22Rv1 (cell line): ENCODE results near the gene PWWP2B.

Experiments
- ZFX ChIP-seq: fragments of 450-650 bp; IDR thresholded peaks from 2 replicates; pipeline ENCODE4 v1.6.1; 2017; ENCODE audit warnings: antibody characterized with exemption, borderline replicate concordance
- TF ChIP-seq, protein P1 (sequence below): fragments of 450-650 bp; IDR thresholded peaks from 2 replicates; pipeline ENCODE4 v1.5.1; 2017; ENCODE audit warnings: mild to moderate bottlenecking

DNA sequence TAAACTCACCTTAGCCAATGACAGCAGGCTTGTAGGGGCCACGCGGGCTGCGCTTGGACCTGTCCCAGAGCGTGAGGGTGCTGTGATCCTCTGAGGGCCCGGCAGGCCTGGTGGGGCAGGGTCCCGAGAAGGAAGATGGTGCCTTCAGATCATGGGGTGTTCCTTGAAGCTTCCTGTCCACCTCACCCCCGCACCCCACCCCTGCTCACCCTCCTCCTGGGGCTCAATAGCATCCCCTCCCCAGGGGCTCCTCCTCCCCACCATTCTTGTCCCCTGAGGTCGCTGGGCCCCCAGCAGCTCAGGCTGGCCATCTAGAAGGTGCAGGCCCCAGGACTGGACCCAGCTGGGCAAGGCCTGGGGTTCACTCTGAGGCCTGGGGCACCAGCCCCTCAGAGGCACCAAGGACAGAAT lies 33.9 kb downstream of the PWWP2B start:
- TF ChIP-seq, protein P1, sequence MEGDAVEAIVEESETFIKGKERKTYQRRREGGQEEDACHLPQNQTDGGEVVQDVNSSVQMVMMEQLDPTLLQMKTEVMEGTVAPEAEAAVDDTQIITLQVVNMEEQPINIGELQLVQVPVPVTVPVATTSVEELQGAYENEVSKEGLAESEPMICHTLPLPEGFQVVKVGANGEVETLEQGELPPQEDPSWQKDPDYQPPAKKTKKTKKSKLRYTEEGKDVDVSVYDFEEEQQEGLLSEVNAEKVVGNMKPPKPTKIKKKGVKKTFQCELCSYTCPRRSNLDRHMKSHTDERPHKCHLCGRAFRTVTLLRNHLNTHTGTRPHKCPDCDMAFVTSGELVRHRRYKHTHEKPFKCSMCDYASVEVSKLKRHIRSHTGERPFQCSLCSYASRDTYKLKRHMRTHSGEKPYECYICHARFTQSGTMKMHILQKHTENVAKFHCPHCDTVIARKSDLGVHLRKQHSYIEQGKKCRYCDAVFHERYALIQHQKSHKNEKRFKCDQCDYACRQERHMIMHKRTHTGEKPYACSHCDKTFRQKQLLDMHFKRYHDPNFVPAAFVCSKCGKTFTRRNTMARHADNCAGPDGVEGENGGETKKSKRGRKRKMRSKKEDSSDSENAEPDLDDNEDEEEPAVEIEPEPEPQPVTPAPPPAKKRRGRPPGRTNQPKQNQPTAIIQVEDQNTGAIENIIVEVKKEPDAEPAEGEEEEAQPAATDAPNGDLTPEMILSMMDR, result no peak
- TF ChIP-seq ZFX, result no peak
